HT-29 (cell line): ENCODE results near the gene SHKBP1. TPM values are rescaled to one million over a fixed set of nuclear protein-coding genes. Genes with fewer than 3 reads are reported as not detected.
"Not testable (repeated sequence)": the region's sequence is repeated elsewhere in the genome, so short reads cannot be mapped to it uniquely, and the experiment has no call there.

ENCODE experiments used
- DNase-seq: peaks from one replicate; pipeline ENCODE4 v3.0.0-alpha.2; 2015; ENCODE audit warnings: low spot score
- total RNA-seq: library from RNA; depleted of rRNA; stranded (reverse); fragments of >200 nt; shearing (Covaris generic); gene quantifications from 2 replicates; pipeline ENCODE4 v1.2.3, GENCODE V29; 2014; rRNA removed

SHKBP1 gene
- 128 and 142 TPM in 2 replicates for total RNA-seq

GRCh38 chr19:40576585-40577451 lies at the start of gene SHKBP1:
TSS of gene SHKBP1 (plus strand) at chr19:40576873. CDS start at chr19:40576900, 27 bp downstream.
- peak; percentile 99 for DNase-seq

GRCh38 chr19:40528078-40528477 lies 48.6 kb upstream of the SHKBP1 start:
- no peak for DNase-seq

GRCh38 chr19:40528533-40529092 lies 48.1 kb upstream of the SHKBP1 start:
- no peak for DNase-seq

- peak; percentile 89 for DNase-seq
Observed at GRCh38 chr19:40529093-40529954, 47.3 kb upstream of the SHKBP1 start.

GRCh38 chr19:40530091-40530901 lies 46.4 kb upstream of the SHKBP1 start:
- DNase-seq, result no peak

GRCh38 chr19:40533508-40533907 lies 43.2 kb upstream of the SHKBP1 start:
- peak; percentile 21 for DNase-seq

- DNase-seq, result no peak
Observed at GRCh38 chr19:40534148-40534547, 42.5 kb upstream of the SHKBP1 start.

- peak; percentile 51 for DNase-seq
Observed at GRCh38 chr19:40539070-40539469, 37.6 kb upstream of the SHKBP1 start.

- no peak for DNase-seq
Observed at GRCh38 chr19:40542202-40542859, 34.3 kb upstream of the SHKBP1 start.

- no peak for DNase-seq
Observed at GRCh38 chr19:40543029-40543597, 33.6 kb upstream of the SHKBP1 start.

- not testable (repeated sequence) for DNase-seq
Observed at GRCh38 chr19:40546153-40546841, 30.4 kb upstream of the SHKBP1 start.

- DNase-seq, result not testable (repeated sequence)
Observed at GRCh38 chr19:40547190-40547589, 29.5 kb upstream of the SHKBP1 start.

GRCh38 chr19:40547836-40548235 lies 28.8 kb upstream of the SHKBP1 start:
- no peak for DNase-seq

GRCh38 chr19:40549007-40549708 lies 27.5 kb upstream of the SHKBP1 start:
- peak; percentile 77 for DNase-seq

- no peak for DNase-seq
Observed at GRCh38 chr19:40550951-40551350, 25.7 kb upstream of the SHKBP1 start.

- no peak for DNase-seq
Observed at GRCh38 chr19:40552848-40553247, 23.8 kb upstream of the SHKBP1 start.

- no peak for DNase-seq
Observed at GRCh38 chr19:40553885-40554857, 22.5 kb upstream of the SHKBP1 start.
